ENCODE data around the gene NAT16.
"Not testable (repeated sequence)": the region's sequence is repeated elsewhere in the genome, so short reads cannot be mapped to it uniquely, and the experiment has no call there.

Gene NAT16

GRCh38 chr7:101125989-101126650 lies 54.0 kb downstream of the NAT16 start:
- no peak for DNase-seq (ENCODE audit: low read depth in 2 of 2)

GRCh38 chr7:101124376-101125056 lies 55.6 kb downstream of the NAT16 start:
- DNase-seq (ENCODE audit: low read depth in 2 of 2): no peak

GRCh38 chr7:101123703-101124068 lies 56.4 kb downstream of the NAT16 start:
- DNase-seq (ENCODE audit: low read depth in 2 of 2): no peak

GRCh38 chr7:101122933-101123702 lies 57.0 kb downstream of the NAT16 start:
- DNase-seq (ENCODE audit: low read depth in 2 of 2): no peak

- DNase-seq (ENCODE audit: low read depth in 2 of 2): no peak
These were observed 57.8 kb downstream of the NAT16 start for GRCh38 chr7:101121991-101122932.

DNA sequence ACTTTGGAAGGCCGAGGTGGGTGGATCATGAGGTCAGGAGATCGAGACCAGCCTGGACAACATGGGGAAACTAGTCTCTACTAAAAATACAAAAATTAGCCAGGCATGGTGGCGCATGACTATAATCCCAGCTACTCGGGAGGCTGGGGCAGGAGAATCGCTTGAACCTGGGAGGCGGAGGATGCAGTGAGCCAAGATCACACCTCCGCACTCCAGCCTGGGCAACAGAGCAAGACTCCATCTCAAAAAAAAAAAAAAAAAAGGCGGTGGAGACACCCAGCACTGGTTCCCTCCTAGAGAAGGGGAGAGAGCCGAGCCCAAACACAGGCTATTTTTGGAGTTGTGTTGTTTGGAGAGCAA lies 58.5 kb downstream of the NAT16 start:
- DNase-seq (ENCODE audit: low read depth in 2 of 2): not testable (repeated sequence)
